Measurements from ENCODE around the gene CES4A.
"Not testable (repeated sequence)": the region's sequence is repeated elsewhere in the genome, so short reads cannot be mapped to it uniquely, and the experiment has no call there.

CES4A gene

GRCh38 chr16:66988197-66988788 lies at the start of gene CES4A:
TSS of gene CES4A (plus strand) at chr16:66988589. CDS start at chr16:66988773, 184 bp downstream.
- no peak for DNase-seq

- no peak for DNase-seq
Measured at GRCh38 chr16:66939366-66939765, 49.0 kb upstream of the CES4A start.

- no peak for DNase-seq
Measured at GRCh38 chr16:66940236-66940635, 48.2 kb upstream of the CES4A start.

- no peak for DNase-seq
Measured at GRCh38 chr16:66942981-66943380, 45.4 kb upstream of the CES4A start.

- DNase-seq: no peak
Measured at GRCh38 chr16:66943426-66944053, 44.8 kb upstream of the CES4A start.

- DNase-seq: no peak
Measured at GRCh38 chr16:66944054-66944441, 44.3 kb upstream of the CES4A start.

GRCh38 chr16:66944971-66945370 lies 43.4 kb upstream of the CES4A start:
- DNase-seq: not testable (repeated sequence)

- DNase-seq: no peak
Measured at GRCh38 chr16:66945939-66946338, 42.5 kb upstream of the CES4A start.

- DNase-seq: no peak
Measured at GRCh38 chr16:66946541-66946940, 41.8 kb upstream of the CES4A start.

- no peak for DNase-seq
Measured at GRCh38 chr16:66946974-66947301, 41.5 kb upstream of the CES4A start.

GRCh38 chr16:66947302-66948065 lies 40.9 kb upstream of the CES4A start:
- peak; percentile 28 to 58 for DNase-seq

- no peak for DNase-seq
Measured at GRCh38 chr16:66948134-66948836, 40.1 kb upstream of the CES4A start.

GRCh38 chr16:66948837-66949225 lies 39.6 kb upstream of the CES4A start:
- no peak for DNase-seq

- no peak for DNase-seq
Measured at GRCh38 chr16:66949472-66949871, 38.9 kb upstream of the CES4A start.

GRCh38 chr16:66950437-66950836 lies 38.0 kb upstream of the CES4A start:
- DNase-seq: no peak

- no peak for DNase-seq
Measured at GRCh38 chr16:66950971-66951790, 37.2 kb upstream of the CES4A start.

GRCh38 chr16:66952430-66953110 lies 35.8 kb upstream of the CES4A start:
- no peak for DNase-seq

- DNase-seq: no peak
Measured at GRCh38 chr16:66953462-66954096, 34.8 kb upstream of the CES4A start.

GRCh38 chr16:66954097-66954659 lies 34.2 kb upstream of the CES4A start:
- peak; percentile 32 to 46 for DNase-seq

GRCh38 chr16:66955363-66956153 lies 32.8 kb upstream of the CES4A start:
- DNase-seq: not testable (repeated sequence)

GRCh38 chr16:66956154-66956457 lies 32.3 kb upstream of the CES4A start:
- DNase-seq: not testable (repeated sequence)
